ENCODE measurements around the gene ATP8A1.

ATP8A1 gene

DNA sequence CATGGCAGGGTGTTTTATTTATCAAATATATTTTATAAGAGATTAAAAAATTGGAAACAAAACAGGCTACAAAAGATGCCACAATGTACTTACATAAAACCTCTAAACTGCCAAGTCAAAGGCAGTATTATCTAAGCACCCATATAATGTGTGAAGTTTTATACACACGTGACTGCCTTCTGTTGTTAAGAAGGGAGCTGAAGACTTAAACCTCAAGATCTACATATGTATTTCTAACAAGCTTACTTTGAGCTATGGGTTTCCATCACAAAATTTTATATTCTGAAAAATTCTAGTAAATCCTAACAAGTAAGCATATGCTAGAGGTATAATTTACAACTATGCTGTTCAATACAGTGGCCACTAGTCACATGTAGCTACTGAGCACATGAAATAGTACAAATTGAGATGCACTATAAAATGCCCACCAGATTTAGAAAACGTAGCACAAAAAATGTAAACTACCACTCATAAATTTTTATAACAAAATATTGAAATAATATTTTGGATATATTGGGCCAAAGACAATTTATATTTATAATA is 9.8 kb downstream of the ATP8A1 start:
- no peak for DNase-seq

DNA sequence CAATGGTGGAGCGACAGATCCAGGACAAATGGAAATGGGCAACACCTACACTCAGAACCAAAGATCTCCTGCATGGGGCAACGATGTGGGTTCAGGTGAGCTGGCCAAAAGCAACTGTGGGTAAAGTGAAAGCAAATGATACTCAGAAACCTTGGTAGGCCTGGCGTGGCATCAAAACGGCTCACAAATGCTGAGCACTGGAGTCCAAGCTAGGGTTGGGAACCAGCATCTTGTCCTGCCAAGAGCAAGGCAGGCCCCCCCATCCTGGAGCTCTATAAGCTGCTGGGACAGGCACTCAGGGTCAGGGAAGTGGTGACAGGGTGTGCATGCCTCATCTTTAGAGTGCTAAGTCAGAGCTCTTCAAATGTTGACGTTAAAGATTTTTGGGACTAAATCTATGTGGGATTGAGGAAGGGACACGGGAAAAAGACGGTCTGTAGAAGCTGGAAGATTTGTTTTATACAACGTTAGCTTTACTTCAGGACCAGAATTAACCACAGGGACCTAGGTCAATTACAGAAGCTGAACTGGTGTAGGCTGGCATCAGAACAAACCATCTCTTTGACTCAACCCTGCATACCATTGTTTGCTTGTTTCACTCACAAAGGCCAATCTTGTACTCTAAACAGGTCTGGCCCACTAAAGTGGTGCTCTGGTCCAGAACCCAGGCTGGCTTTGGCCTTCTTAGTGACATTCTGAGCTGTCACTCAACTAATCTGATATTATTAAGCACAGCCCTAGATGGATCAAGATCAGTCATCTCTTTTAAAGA is 10.7 kb downstream of the ATP8A1 start:
- DNase-seq, result no peak

DNA sequence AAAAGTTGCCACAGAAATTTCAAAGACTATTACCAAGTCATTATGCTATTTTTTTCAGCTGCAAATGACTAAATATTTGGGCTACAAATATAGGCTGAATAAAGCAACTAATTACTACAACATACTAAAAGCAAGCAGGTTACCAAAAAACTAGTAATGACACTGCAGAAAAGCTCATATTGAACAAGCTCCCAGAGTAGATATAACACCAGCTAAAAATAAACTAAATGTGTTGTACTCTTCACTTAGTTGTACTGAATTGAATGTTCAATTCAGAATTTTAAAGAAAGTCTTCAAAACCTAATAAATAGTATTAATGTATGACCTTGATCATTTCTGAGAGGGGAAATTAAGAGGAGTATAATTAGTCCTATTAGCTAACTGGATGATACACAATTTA is 12.0 kb downstream of the ATP8A1 start:
- no peak for DNase-seq

DNA sequence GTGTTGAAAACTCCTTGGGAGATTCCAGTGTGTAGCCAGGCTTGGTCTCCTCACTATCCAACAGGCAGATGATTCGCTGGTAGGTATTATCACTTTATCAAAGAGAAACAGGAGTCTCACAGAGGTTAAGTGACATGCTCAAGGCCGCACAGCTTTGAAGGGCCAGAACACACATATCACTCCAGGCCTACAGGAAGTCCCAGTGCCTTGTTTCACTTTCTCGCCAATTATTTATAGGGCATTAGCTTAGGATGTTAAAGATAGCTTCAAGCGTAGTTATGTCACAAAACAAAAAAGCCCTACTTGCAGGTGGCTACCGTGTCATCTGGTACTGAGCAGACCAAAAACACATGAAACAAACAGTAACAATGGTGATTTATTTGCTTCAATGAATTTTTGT is 13.2 kb downstream of the ATP8A1 start:
- no peak for DNase-seq

DNA sequence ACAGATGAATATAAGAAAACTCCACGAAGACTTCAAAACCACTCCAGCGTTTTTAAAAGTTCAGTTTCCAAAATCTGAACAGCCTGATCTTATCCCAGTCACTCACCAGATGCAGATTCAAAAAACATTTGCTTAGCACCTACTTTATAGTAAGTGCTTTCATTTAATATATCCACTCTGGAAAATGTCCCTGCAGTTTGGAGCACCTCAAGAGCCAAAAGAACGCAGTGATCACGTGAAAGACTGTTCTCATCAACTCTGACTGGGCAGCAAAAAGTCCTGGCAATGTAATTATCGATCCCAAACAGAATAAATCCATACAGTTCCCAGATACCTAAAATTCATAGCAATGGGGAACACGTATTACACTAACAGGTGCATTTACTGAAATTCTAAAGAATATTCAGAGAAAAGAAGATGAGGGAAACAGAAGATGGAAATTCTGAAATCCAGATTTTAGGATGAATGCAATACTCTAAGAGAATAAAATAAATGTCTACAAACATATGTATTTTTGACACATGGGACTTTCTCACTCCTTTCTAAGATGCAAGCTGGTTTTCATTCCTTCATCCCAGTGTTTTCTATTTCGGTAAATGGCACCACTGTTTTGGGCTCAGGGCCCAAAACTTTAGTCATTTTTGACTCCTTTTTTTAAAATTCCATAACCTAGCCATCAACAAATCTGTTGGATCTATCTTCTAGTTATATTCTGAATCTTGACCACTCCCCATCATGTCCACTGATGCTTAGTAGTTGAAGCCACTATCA is 13.9 kb downstream of the ATP8A1 start:
- DNase-seq, result no peak

DNA sequence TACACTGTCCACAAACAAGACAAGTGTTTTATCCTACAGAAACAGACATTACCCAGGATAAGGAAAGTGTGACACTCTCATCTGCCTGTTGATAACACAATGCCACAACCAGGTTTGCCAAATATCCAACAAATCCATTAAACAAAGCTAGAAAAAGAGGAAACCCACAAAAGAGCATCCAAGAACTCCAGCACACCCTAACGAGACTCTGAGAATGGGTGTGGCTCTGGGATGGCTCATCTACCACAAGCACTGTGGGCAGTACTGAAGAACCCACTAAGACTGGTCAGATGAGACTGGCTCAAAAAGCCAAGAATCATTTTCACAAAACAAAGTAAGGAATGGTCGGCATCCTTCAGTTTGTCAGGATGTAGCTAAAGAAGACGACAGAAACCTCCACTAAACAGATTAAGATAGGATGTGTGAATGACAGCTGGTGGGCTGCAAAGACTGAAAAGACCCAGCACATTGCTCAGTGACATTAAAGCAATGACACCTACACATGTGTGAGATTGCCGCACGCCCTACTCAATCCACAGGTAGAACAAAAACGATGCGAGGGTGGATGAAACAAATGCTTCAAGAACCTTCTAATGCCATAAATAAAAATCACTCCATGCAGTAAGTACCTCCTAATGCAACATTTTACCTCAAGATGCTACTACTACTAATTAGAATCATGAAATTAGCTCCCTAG is 14.7 kb downstream of the ATP8A1 start:
- no peak for DNase-seq

DNA sequence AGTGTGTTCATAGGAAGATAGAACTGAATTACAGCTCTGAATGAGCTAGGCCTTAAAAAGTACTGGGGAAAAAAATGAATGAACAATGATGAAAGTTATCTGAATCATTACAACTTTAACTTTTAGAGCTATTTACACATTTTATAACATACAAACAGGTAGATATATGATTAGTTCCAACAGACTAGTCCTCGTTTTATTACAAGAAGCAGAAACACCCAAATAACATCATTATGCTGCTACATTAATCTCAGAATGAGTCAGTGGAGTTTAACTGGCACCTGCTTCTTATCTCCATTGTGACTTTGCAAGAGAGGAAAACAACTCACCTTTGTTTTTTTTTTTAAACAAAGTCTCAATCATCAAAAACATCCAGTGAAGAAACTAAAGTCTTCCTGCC is 15.2 kb downstream of the ATP8A1 start:
- no peak for DNase-seq

DNA sequence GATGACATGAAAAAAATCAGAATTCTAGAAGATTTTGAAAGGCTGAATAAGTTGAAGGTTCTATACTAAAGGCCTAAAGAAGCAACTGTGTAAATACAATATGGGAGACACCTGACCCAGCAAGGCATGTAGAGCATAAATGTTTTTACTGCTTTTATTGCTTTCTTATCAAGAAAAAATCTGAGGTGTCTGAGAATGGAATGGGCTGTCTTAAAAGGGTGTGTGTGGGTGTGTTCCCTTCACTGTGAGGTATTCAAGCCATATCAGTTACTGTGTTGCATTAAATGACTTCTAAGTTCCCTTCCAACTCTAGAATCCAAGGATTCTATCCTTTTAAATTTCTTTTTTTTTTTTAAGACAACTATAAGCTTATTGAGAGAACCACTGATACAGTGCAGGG is 15.7 kb downstream of the ATP8A1 start:
- DNase-seq, result no peak

DNA sequence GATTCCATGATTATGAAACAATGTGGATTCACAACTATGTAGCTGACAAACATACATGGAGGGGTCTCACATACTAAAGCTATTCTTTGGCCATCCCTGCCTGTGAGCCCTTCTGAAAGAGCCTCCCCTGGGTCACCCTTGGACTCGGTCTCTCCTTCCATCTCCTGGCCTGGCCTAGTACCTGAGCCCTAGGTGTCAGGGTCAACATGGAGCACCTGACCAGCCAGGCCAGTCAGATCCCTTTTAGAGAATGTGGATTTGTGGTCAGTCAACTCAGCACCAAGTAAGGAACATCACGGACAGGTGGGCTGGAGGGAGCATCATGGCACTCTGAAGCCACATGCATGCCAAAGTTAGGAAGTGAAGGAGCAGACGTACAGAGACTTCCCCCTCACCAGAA is 16.3 kb downstream of the ATP8A1 start:
- no peak for DNase-seq

DNA sequence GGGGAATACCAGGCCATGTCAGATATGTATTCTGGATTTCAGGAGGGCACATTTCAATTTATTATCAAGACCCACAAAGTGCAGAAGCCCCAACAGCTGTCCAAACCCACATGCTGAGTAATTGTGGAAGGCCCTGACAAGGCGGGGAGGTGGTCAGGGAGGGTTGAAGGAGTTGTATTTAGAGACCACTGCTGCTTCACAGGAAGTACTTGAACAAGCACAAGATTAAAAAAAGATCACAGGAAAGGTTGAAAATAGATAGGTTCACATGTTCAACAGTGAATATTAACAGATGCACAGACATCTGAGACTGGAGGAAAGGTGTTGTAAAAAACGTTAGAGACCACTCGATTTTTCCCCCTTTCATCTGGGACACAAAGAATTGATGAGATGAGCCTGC is 17.9 kb downstream of the ATP8A1 start:
- no peak for DNase-seq

DNA sequence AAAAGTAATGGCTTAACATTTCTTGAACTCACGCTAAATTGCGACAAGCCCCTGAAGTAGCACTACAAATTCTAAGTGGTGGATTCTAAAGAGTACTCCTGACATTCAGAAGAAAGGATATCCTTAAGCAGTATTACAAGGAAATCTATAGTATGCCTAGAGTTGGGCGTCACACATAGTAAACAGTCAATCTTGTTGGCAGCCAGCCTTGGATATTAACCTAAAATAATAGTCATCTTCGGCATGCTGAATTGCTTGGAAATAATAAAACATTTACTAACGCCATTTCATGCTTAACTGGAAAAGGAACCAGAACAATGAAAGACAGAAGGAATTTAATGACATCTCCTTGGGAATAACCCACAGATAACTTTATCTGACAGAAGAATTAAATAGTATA is 18.6 kb downstream of the ATP8A1 start:
- DNase-seq, result no peak

DNA sequence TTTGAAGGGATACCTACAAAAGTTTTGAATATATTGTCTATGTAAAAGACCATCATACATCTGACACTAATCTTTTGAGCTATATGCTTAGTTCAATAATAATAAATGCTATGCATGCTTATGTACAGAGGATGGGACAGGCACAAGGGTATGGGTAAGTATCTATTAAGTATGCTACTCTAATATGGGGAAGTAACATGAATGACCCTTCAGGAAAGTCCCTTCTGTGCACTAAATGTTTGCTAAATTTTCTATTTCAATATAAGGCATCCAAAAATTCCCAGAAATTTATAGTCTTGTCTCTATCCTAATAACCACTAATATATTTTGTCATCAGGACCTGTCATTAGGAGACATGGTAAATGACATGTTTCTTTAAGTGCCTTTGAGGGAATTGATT is 19.0 kb downstream of the ATP8A1 start:
- no peak for DNase-seq

DNA sequence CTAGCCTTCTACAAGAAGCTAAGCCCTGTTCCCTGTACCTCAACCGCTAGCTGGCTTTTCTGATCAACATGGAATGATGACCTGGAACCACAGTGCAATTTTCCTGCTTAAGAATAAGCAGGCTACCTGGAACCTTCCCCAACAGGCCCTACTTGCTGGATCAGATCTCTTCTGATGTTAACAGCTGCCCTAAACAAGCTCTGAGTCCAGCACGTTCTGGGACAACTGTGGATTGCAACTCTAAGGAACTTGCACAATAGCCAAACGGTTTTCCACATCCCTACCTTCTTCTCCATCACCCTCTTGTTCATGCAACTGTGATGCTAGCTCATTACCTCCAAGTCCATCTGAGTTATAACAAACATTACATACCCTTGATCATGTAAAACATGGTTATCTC is 19.8 kb downstream of the ATP8A1 start:
- no peak for DNase-seq

DNA sequence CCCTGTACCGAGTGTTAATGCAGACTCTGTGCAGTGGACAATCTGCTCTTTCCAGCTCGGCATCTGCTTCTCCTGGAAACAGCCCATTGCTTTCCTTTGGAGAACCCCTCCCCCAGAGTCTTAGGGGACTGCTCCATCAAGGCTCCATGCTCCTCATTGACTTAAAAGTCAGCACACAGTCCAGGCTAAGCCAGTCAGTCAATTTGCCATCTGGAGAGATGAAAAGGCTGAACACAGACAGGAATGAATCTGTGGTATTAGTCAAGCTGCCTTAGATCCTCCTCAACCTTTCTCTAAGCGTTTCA is 20.3 kb downstream of the ATP8A1 start:
- DNase-seq, result no peak

DNA sequence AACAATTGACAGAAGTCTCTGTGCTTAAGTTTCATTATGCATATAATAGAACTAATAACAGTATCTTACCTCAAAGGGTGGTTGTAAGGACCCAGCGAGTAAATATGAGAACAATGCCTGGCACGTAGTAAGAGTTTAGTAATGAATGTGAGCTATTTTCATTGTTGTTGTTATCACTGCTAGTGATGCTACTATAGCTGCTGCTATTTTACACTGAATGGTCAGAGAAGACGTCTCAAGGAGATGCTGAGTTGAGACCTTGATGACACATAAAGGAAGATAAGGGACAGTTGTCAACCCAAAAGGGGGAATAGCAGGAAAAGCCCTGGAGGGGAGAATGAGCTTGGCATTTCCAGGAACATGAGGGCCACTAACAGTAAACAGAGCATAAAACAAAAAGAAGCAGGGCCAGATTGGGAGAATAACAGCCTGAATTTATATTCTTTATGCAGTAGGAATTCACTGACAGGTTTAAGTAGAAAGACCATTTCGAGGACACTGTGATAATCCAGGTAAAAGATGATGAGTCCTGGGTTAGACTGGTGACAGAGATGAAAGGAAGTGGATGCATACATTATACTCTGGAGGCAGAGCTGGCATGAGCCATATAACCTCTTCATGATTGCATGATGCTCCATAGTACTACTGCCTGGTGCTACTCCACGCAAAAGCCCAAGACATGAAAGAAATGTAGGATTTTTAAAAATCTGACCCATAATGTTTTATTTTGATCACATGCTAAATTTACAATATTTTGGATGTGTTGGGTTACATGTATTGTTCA is 23.1 kb downstream of the ATP8A1 start:
- DNase-seq, result no peak

DNA sequence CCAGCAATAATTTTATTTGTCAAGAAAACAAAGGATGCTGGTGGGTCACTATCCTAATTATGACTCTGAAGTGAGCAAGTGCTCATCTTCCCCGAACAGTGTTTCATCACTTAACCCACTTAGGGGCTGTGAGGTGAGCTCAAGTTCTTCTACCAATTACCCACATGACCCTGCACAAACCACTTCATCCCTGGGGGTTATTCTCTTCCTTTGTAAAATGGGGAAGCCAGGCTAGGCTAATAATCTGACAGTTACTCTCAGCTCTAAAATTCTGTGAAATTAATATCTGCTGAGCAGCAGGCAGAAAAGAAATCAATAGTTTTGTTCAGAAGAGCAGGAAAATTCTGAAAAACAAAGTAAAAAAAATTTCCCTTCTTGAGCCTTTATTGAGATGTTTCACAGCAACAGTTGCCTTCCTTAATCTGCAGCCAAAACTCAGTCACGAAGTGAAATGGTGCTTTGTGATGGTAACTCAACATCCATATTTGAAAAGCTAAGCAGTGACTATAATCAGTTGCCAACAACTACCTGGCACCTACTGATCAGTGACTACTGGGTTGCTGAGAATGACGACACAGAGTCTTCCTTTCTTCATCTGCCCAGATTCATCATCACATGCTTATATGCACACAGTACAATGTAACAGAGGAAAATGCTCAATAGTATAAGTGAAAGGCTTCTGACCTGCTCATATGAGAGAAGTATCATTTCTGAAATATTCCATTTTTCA is 24.1 kb downstream of the ATP8A1 start:
- no peak for DNase-seq

DNA sequence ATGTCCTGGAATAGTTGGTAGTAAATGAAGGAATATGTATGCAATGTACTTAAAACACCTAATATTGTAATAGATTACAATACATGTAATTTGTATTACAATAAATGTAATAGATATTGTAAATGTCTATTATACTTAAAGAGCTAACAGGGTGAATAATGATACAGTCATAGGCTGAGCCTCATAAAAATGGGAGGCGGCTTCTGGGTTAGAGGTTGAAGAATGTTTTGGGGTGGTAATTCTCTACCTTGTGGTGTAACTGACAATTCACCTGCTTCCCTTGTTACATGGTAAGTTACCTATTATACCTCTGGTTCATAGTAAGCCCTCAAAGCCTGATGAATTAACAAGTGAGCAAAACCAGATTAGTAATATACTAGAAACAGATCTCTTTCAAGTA is 26.0 kb downstream of the ATP8A1 start:
- no peak for DNase-seq

DNA sequence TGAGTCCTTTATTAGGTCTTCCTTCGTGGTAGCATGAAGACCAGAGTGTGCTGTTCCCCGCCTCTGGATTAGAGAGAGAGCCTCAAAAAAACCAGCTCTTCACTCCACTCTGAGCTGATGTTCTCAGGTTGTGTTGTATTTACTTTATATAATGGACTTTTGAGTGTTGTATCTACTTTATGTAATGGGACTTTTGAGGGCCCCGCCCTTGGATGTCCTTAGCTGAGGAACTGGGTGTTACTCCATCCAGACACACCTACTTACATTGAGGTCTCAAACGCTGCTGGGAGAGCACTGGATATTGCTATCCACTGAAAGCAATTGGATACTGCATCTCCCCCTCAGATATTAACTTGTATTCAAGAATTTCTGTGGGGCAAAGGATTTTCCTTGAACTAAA is 28.2 kb downstream of the ATP8A1 start:
- no peak for DNase-seq

DNA sequence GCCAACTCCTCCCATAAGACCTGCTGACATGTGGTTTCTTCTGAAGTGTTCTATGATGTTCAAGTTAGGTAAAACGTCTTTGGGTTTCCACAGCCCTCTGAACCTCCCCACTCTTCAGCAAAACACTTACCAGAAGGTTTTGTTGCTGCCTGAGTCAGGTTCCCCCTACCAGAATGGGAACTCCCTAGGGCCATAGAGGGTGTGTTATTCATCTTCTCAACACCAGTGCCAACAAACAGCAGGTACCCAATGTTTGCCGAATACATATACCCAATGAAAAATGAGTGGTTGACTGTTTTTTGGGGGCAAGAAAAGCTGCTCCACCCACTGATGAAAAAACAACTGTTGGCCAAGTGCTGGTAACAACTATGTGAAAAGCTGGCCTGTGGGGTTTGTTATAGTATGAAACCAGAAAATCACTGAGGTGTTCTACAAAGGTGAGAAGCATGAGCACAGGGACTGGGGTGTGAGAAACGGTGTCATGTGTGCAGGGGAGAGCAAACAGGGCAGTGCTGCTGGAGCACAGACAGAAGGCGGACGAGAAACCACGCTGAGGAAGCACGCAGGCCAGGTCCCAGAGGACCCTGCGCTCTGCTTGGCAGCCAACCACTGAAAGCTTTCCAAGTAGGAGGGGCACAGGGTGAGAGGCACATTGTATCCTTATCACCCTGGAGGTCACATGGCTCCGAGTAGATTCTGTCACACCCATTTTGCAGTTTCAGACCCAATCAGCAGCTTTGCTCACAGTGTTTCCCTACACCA is 28.8 kb downstream of the ATP8A1 start:
- no peak for DNase-seq

DNA sequence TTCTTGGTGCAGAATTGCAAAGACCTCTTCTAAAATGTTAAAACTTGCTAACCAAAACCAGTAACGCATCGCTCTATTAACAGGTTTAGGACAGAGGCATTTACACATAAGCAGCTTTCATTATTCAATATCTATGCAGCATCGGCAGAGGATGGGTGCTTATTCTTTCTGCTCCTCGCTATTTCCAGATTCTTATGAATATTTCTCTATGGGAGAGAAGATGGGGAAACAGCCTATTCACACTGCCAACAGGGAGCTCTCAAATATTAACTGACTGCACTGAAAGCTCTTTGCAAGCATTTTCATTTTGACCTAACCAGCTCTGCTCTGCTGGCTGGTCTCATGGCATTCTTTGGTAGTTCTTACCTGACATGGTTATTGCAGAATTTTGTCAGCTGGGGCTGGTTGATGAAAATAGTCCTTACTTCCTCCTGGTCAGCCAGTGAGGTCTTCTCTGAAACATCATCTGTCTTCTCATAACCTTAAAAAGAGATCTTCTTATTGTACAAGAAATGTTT is 30.2 kb downstream of the ATP8A1 start:
- DNase-seq, result no peak

DNA sequence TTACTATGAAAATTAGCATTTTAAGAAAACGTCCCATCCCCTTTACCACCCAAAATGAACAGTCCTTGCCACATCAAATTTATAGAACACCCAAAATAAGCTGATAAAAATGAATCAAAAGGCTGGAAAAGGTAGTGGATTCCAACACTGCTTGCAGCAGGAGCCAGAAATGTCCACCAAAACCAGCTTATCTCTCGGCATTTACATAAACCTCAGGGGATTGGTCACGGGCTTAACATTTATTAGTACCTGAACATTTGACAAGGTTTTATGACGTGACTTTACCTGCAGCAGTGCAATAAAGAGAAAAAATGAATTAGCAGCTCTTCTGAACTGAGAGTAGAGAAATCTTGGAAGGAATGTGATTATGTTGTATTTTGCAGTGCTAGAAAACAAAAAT is 31.6 kb downstream of the ATP8A1 start:
- DNase-seq, result no peak

Measured in SHP77 treated with DMSO at 0.1 percent for 48 hours (cell line).